IMR-90 (cell line): ENCODE data around the gene ADAM12. TPM values are rescaled to one million over a fixed set of nuclear protein-coding genes. Genes with fewer than 3 reads are reported as not detected.

Experiments used
- ATAC-seq: fragments of 200-7000 bp; cut with Tn5 transposase; 2 replicates; pipeline ENCODE4 v1.9.1; 2020; ENCODE audit warnings: low read depth, mild to moderate bottlenecking, moderate library complexity
- BruUV-seq: library from RNA; stranded (reverse); fragments of 400-500 nt; replicated peaks from 2 replicates; lab custom pipeline; 2021; lab: Mats Ljungman, UMichigan
- CTCF ChIA-PET: fragments of 300-600 bp; formaldehyde crosslinking; extraction: SDS; loops from one replicate; lab custom pipeline; 2021; ENCODE audit warnings: antibody characterized with exemption; lab: Yijun Ruan, JAX
- POLR2A ChIA-PET: fragments of 300-600 bp; sonication (Branson Sonifier 250); formaldehyde crosslinking; loops from one replicate; lab custom pipeline; 2022; ENCODE audit warnings: antibody characterized with exemption; ENCODE audit not compliant: unreplicated experiment; lab: Charles Lee
- DNase-seq: peaks from one replicate; pipeline ENCODE4 v3.0.0; 2013
- H2AFZ ChIP-seq: replicated peaks from 2 replicates; pipeline ENCODE3; 2013; ENCODE audit warnings: low read length, mild to moderate bottlenecking; ENCODE audit not compliant: poor library complexity
- H2AK5ac ChIP-seq: 2 replicates; pipeline ENCODE4 v1.6.1; 2013; ENCODE audit warnings: low read depth, low read length, inconsistent platforms
- H2AK9ac ChIP-seq: replicated peaks from 2 replicates; pipeline ENCODE3; 2013; ENCODE audit warnings: mild to moderate bottlenecking, low read depth, low read length, moderate library complexity; ENCODE audit not compliant: poor library complexity
- H2BK120ac ChIP-seq: 2 replicates; pipeline ENCODE4 v1.6.1; 2013; ENCODE audit warnings: low read depth, low read length, inconsistent platforms
- H2BK15ac ChIP-seq: 3 replicates; pipeline ENCODE4 v1.6.1; 2013; ENCODE audit warnings: low read depth, low read length, inconsistent platforms
- H2BK20ac ChIP-seq: 2 replicates; pipeline ENCODE4 v1.6.1; 2013; ENCODE audit warnings: low read depth, mild to moderate bottlenecking, inconsistent platforms, low read length, moderate library complexity
- H2BK5ac ChIP-seq: 2 replicates; pipeline ENCODE4 v1.6.1; 2013; ENCODE audit warnings: mild to moderate bottlenecking, low read depth, low read length, inconsistent platforms; ENCODE audit not compliant: poor library complexity, severe bottlenecking
- H3K14ac ChIP-seq: replicated peaks from 2 replicates; pipeline ENCODE4 v1.6.1; 2013; ENCODE audit warnings: low read depth, low read length, inconsistent platforms
- H3K18ac ChIP-seq: 2 replicates; pipeline ENCODE4 v1.6.1; 2013; ENCODE audit warnings: low read depth, low read length, control low read depth
- H3K23ac ChIP-seq: 2 replicates; pipeline ENCODE4 v1.6.1; 2013; ENCODE audit warnings: low read depth, low read length, inconsistent platforms
- H3K27ac ChIP-seq: 2 replicates; pipeline ENCODE4 v1.5.1; 2013; ENCODE audit warnings: mild to moderate bottlenecking, control low read depth, low read length; ENCODE audit not compliant: insufficient read depth
- H3K27me3 ChIP-seq: 2 replicates; pipeline ENCODE4 v1.6.1; 2013; ENCODE audit warnings: low read length; ENCODE audit not compliant: control insufficient read depth, insufficient read depth
- H3K36me3 ChIP-seq: 2 replicates; pipeline ENCODE4 v1.6.1; 2013; ENCODE audit warnings: low read length, mixed read lengths; ENCODE audit not compliant: control insufficient read depth, insufficient read depth
- H3K4ac ChIP-seq: 2 replicates; pipeline ENCODE4 v1.6.1; 2013; ENCODE audit warnings: low read depth, low read length, inconsistent platforms
- H3K4me1 ChIP-seq: 2 replicates; pipeline ENCODE4 v1.6.1; 2013; ENCODE audit warnings: low read length, mixed read lengths; ENCODE audit not compliant: control insufficient read depth, insufficient read depth
- H3K4me2 ChIP-seq: 2 replicates; pipeline ENCODE4 v1.6.1; 2013; ENCODE audit warnings: low read depth, mild to moderate bottlenecking, control low read depth, low read length, moderate library complexity
- H3K4me3 ChIP-seq: 2 replicates; pipeline ENCODE4 v1.5.1; 2013; ENCODE audit warnings: low read depth, mild to moderate bottlenecking, control low read depth, low read length, moderate library complexity; ENCODE audit not compliant: insufficient read depth
- H3K56ac ChIP-seq: 2 replicates; pipeline ENCODE4 v1.6.1; 2013; ENCODE audit warnings: low read length, inconsistent platforms; ENCODE audit not compliant: insufficient read depth; ENCODE audit errors: extremely low read depth
- H3K79me1 ChIP-seq, 2 experiments: 2 replicates each; pipeline ENCODE4 v1.6.1; 2013; ENCODE audit warnings: low read length in 2 of 2, inconsistent platforms in 1 of 2, low read depth in 1 of 2
- H3K9ac ChIP-seq: 2 replicates; pipeline ENCODE4 v1.6.1; 2013; ENCODE audit warnings: low read depth, low read length, control low read depth
- H3K9me1 ChIP-seq: 2 replicates; pipeline ENCODE4 v1.6.1; 2013; ENCODE audit warnings: low read length, inconsistent platforms; ENCODE audit not compliant: insufficient read depth
- H3K9me3 ChIP-seq: 2 replicates; pipeline ENCODE4 v1.6.1; 2013; ENCODE audit warnings: low read length; ENCODE audit not compliant: control insufficient read depth, insufficient read depth
- H4K20me1 ChIP-seq: 2 replicates; pipeline ENCODE4 v1.6.1; 2013; ENCODE audit warnings: low read length, inconsistent platforms; ENCODE audit not compliant: insufficient read depth
- H4K5ac ChIP-seq: 2 replicates; pipeline ENCODE4 v1.6.1; 2013; ENCODE audit warnings: mild to moderate bottlenecking, low read depth, low read length, control low read depth
- H4K8ac ChIP-seq, 2 experiments: 2 replicates each; pipeline ENCODE4 v1.6.1; 2013; ENCODE audit warnings: low read depth in 2 of 2, low read length in 2 of 2, control low read depth in 1 of 2, inconsistent platforms in 1 of 2
- H4K91ac ChIP-seq: 2 replicates; pipeline ENCODE4 v1.6.1; 2013; ENCODE audit warnings: low read depth, low read length, inconsistent platforms; ENCODE audit not compliant: insufficient read depth
- BHLHE40 ChIP-seq: fragments of 150-350 bp; IDR thresholded peaks from 2 replicates; pipeline ENCODE4 v1.6.1; 2016; ENCODE audit warnings: mild to moderate bottlenecking, low read depth, low read length
- CEBPB ChIP-seq: IDR thresholded peaks from 2 replicates; pipeline ENCODE4 v1.6.1; 2012; ENCODE audit warnings: low read depth, low read length, improper control_type of control experiment
- CHD1 ChIP-seq: IDR thresholded peaks from 2 replicates; pipeline ENCODE4 v1.6.1; 2012; ENCODE audit warnings: low read depth, low read length, improper control_type of control experiment
- FOS ChIP-seq: fragments of 150-350 bp; IDR thresholded peaks from 2 replicates; pipeline ENCODE4 v1.6.1; 2016; ENCODE audit warnings: low read depth, low read length
- MAFK ChIP-seq: IDR thresholded peaks from 2 replicates; pipeline ENCODE4 v1.6.1; 2012; ENCODE audit warnings: low read depth, low read length, improper control_type of control experiment
- MAZ ChIP-seq: IDR thresholded peaks from 2 replicates; pipeline ENCODE4 v1.6.1; 2012; ENCODE audit warnings: low read depth, mild to moderate bottlenecking, low read length, improper control_type of control experiment, moderate library complexity, borderline replicate concordance
- MXI1 ChIP-seq: IDR thresholded peaks from 2 replicates; pipeline ENCODE4 v1.6.1; 2012; ENCODE audit warnings: low read depth, mild to moderate bottlenecking, low read length, moderate library complexity, borderline replicate concordance
- NFE2L2 ChIP-seq: fragments of 150-350 bp; IDR thresholded peaks from 2 replicates; pipeline ENCODE4 v1.6.1; 2016; ENCODE audit warnings: low read depth, mild to moderate bottlenecking, low read length
- POLR2A ChIP-seq: IDR thresholded peaks from 2 replicates; pipeline ENCODE4 v1.6.1; 2012; ENCODE audit warnings: mild to moderate bottlenecking, low read depth, low read length
- RAD21 ChIP-seq: IDR thresholded peaks from 2 replicates; pipeline ENCODE4 v1.6.1; 2012; ENCODE audit warnings: low read length, improper control_type of control experiment
- RCOR1 ChIP-seq: IDR thresholded peaks from 2 replicates; pipeline ENCODE4 v1.6.1; 2012; ENCODE audit warnings: mild to moderate bottlenecking, low read length, improper control_type of control experiment; ENCODE audit not compliant: insufficient replicate concordance
- RFX5 ChIP-seq: IDR thresholded peaks from 2 replicates; pipeline ENCODE4 v1.8.0; 2012; ENCODE audit warnings: low read depth, mild to moderate bottlenecking, low read length, moderate library complexity
- SMC3 ChIP-seq: fragments of 150-350 bp; IDR thresholded peaks from 2 replicates; pipeline ENCODE4 v1.6.1; 2016; ENCODE audit warnings: low read depth, mild to moderate bottlenecking, antibody characterized with exemption, low read length, moderate library complexity
- WGBS, 2 experiments: methylation state at CpG; one replicate each; pipeline versions ENCODE4 v1.1.5 to v1.1.7; 2013; ENCODE audit warnings: missing lambda C conversion rate in 2 of 2; ENCODE audit not compliant: insufficient read length in 1 of 2; ENCODE audit errors: extremely low coverage in 2 of 2; 5-methylcytosine and 5-hydroxymethylcytosine counted together
- dilution Hi-C: fragments of 300-500 bp; cut with HindIII; formaldehyde crosslinking; loops from one replicate; pipeline ENCODE4 v1.14.3; 2018; ENCODE audit warnings: low sequenced_read_pairs; ENCODE audit not compliant: unreplicated experiment
- in situ Hi-C: fragments of 300-500 bp; cut with MboI; formaldehyde crosslinking; loops from 3 replicates; pipeline ENCODE4 v1.14.3; 2019; ENCODE audit warnings: low sequenced_read_pairs, inconsistent platforms, mixed read lengths
- intact Hi-C: fragments of 100-400 bp; cut with micrococcal nuclease; formaldehyde crosslinking; loops from 2 replicates; pipeline ENCODE4 v1.10.0; 2022
- polyA plus RNA-seq, 3 experiments: library from polyadenylated mRNA; depleted of rRNA; stranded (reverse); fragments of >200 nt; gene quantifications; 2 replicates each; pipeline ENCODE4 v1.2.3, GENCODE V29; 2012; ENCODE audit warnings: low replicate concordance in 1 of 3
- total RNA-seq: library from RNA; depleted of rRNA; stranded (reverse); fragments of >200 nt; gene quantifications from 2 replicates; pipeline ENCODE4 v1.2.3, GENCODE V29; 2012
- TF ChIP-seq, protein P1 (sequence below): fragments of 150-350 bp; IDR thresholded peaks from 2 replicates; pipeline ENCODE4 v1.6.1; 2016; ENCODE audit warnings: low read depth, mild to moderate bottlenecking, low read length, moderate library complexity, borderline replicate concordance
- TF ChIP-seq, protein P2 (sequence below): conservative IDR thresholded peaks from 2 replicates; pipeline ENCODE4 v1.5.1; 2012; ENCODE audit warnings: mild to moderate bottlenecking, low read depth, low read length, improper control_type of control experiment
- TF ChIP-seq, protein P3 (sequence below): fragments of 150-350 bp; IDR thresholded peaks from 2 replicates; pipeline ENCODE4 v1.6.1; 2017; ENCODE audit warnings: mild to moderate bottlenecking, antibody characterized with exemption, low read length, low read depth

Gene ADAM12
- total and polyA plus RNA-seq, 2 of the 4 experiments (the other 2 are of a cell fraction) = 9.6 to 10.2 TPM

DNA sequence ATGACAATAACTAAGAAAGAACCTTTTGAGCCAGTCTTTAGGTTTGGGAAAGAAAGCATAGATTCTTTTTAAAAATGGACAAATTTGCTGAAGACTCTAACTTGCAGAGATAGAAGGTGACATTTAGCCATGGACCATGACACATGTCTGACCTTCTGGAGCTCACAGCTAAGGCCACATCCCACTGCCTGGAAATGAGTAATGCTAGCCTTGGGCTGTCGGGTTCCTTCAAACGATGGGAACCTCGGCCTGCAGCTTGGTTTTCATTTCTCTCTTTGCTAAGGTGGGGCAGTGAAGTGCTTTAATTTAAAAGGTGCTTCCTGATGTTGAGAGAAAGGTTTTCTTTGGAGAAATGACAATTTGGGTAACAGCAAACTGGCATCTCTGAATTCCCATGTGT lies 268.7 kb downstream of the ADAM12 start:
- H4K8ac ChIP-seq = no peak overlapping the region
- H4K91ac ChIP-seq = no peak overlapping the region
- H3K14ac ChIP-seq = no peak overlapping the region
- H3K4ac ChIP-seq = no peak overlapping the region
- DNase-seq = peak; percentile 11
- H3K18ac ChIP-seq = no peak overlapping the region
- no peak overlapping the region for H2BK20ac ChIP-seq
- no peaks in the 10 kb centered on the region for H3K79me1 ChIP-seq
- 0 out of 2 replicates have a peak, but pooled peaks cover 2% of the 10 kb centered on the region for H3K4me1 ChIP-seq
- no peaks in the 10 kb centered on the region for H3K9me3 ChIP-seq
- in situ Hi-C loops (no loop called here), intact Hi-C loops (no loop called here), dilution Hi-C loops (no loop called here)
- WGBS, 2 experiments = 80% methylated on average over 3 of the region's 3 CpGs; no CpG with 5 or more reads in 1 of the 2 experiments
- H4K20me1 ChIP-seq = no peaks in the 10 kb centered on the region
- no peaks in the 10 kb centered on the region for H3K27me3 ChIP-seq
- no TSS peak for BruUV-seq
- no peaks in the 10 kb centered on the region for H3K9me1 ChIP-seq
- CTCF ChIA-PET = no interaction called here
- no peaks in the 10 kb centered on the region for H3K36me3 ChIP-seq
- H3K27ac ChIP-seq = no peak overlapping the region
- no peak overlapping the region for H3K4me3 ChIP-seq
- H2BK15ac ChIP-seq = no peak overlapping the region
- H2AK5ac ChIP-seq = no peak overlapping the region
- POLR2A ChIA-PET = no interaction called here
- H3K4me2 ChIP-seq = no peak overlapping the region
- H4K5ac ChIP-seq = no peak overlapping the region
- H3K56ac ChIP-seq = no peak overlapping the region
- no peak overlapping the region for H3K23ac ChIP-seq
- H2AK9ac ChIP-seq = no peak overlapping the region
- H3K9ac ChIP-seq = no peak overlapping the region
- no peak for TF ChIP-seq RAD21
- TF ChIP-seq, protein P1, sequence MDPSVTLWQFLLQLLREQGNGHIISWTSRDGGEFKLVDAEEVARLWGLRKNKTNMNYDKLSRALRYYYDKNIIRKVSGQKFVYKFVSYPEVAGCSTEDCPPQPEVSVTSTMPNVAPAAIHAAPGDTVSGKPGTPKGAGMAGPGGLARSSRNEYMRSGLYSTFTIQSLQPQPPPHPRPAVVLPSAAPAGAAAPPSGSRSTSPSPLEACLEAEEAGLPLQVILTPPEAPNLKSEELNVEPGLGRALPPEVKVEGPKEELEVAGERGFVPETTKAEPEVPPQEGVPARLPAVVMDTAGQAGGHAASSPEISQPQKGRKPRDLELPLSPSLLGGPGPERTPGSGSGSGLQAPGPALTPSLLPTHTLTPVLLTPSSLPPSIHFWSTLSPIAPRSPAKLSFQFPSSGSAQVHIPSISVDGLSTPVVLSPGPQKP = no peak
- no peak for TF ChIP-seq POLR2A
- TF ChIP-seq MXI1 = no peak
- TF ChIP-seq RCOR1 = no peak
- no peak for TF ChIP-seq CEBPB
- TF ChIP-seq FOS = no peak
- TF ChIP-seq NFE2L2 = no peak
- no peak for TF ChIP-seq CHD1
- TF ChIP-seq MAFK = no peak
- no peak for TF ChIP-seq RFX5
- TF ChIP-seq BHLHE40 = no peak
- TF ChIP-seq, protein P2, sequence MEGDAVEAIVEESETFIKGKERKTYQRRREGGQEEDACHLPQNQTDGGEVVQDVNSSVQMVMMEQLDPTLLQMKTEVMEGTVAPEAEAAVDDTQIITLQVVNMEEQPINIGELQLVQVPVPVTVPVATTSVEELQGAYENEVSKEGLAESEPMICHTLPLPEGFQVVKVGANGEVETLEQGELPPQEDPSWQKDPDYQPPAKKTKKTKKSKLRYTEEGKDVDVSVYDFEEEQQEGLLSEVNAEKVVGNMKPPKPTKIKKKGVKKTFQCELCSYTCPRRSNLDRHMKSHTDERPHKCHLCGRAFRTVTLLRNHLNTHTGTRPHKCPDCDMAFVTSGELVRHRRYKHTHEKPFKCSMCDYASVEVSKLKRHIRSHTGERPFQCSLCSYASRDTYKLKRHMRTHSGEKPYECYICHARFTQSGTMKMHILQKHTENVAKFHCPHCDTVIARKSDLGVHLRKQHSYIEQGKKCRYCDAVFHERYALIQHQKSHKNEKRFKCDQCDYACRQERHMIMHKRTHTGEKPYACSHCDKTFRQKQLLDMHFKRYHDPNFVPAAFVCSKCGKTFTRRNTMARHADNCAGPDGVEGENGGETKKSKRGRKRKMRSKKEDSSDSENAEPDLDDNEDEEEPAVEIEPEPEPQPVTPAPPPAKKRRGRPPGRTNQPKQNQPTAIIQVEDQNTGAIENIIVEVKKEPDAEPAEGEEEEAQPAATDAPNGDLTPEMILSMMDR = no peak
- TF ChIP-seq SMC3 = no peak
- TF ChIP-seq, protein P3, sequence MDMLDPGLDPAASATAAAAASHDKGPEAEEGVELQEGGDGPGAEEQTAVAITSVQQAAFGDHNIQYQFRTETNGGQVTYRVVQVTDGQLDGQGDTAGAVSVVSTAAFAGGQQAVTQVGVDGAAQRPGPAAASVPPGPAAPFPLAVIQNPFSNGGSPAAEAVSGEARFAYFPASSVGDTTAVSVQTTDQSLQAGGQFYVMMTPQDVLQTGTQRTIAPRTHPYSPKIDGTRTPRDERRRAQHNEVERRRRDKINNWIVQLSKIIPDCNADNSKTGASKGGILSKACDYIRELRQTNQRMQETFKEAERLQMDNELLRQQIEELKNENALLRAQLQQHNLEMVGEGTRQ = no peak
- no peak for TF ChIP-seq MAZ
- H2BK120ac ChIP-seq = no peak overlapping the region
- no peak for ATAC-seq
- H2AFZ ChIP-seq = no peak overlapping the region
- no peak overlapping the region for H2BK5ac ChIP-seq
